HG03442 (cell line): ENCODE results near the gene GMPR2.

Experiments
- ATAC-seq: cut with Tn5 transposase; IDR thresholded peaks from one replicate; pipeline ENCODE4 v1.9.1; 2021; ENCODE audit warnings: mild to moderate bottlenecking, moderate library complexity; ENCODE audit not compliant: unreplicated experiment

The GMPR2 gene

GRCh38 chr14:24232645-24233537, at the start of gene GMPR2:
TSS of gene GMPR2 (plus strand) at chr14:24232929. CDS start at chr14:24233254, 325 bp downstream.
- peak; percentile 43 for ATAC-seq

- ATAC-seq, result no peak
These were observed 49.7 kb upstream of the GMPR2 start for GRCh38 chr14:24183014-24183481.

- ATAC-seq, result no peak
These were observed 48.4 kb upstream of the GMPR2 start for GRCh38 chr14:24184104-24184970.

GRCh38 chr14:24185026-24185425, 47.7 kb upstream of the GMPR2 start:
- no peak for ATAC-seq

GRCh38 chr14:24185741-24186140, 47.0 kb upstream of the GMPR2 start:
- no peak for ATAC-seq

- ATAC-seq, result no peak
These were observed 45.7 kb upstream of the GMPR2 start for GRCh38 chr14:24186831-24187538.

GRCh38 chr14:24187539-24187915, 45.2 kb upstream of the GMPR2 start:
- no peak for ATAC-seq

GRCh38 chr14:24188251-24189058, 44.3 kb upstream of the GMPR2 start, which contains the start of gene IPO4:
TSS of gene IPO4 (minus strand) at chr14:24188816. CDS start at chr14:24188787, 29 bp downstream.
- ATAC-seq, result peak; percentile 94

- ATAC-seq, result no peak
These were observed 43.7 kb upstream of the GMPR2 start for GRCh38 chr14:24189059-24189375.

- no peak for ATAC-seq
These were observed 43.3 kb upstream of the GMPR2 start for GRCh38 chr14:24189460-24189859.

GRCh38 chr14:24190416-24190815, 42.3 kb upstream of the GMPR2 start:
- ATAC-seq, result no peak

GRCh38 chr14:24192933-24193332, 39.8 kb upstream of the GMPR2 start:
- ATAC-seq, result no peak

- ATAC-seq, result no peak
These were observed 38.4 kb upstream of the GMPR2 start for GRCh38 chr14:24194186-24194872.

GRCh38 chr14:24194873-24195185, 37.9 kb upstream of the GMPR2 start:
- no peak for ATAC-seq

- peak; percentile 86 for ATAC-seq
These were observed 37.3 kb upstream of the GMPR2 start, which contains the start of gene TM9SF1 for GRCh38 chr14:24195186-24196070. TSS of gene TM9SF1 (minus strand) at chr14:24195441. CDS start at chr14:24195019, 422 bp downstream.

GRCh38 chr14:24196071-24197055, 36.4 kb upstream of the GMPR2 start:
- peak; percentile 20 for ATAC-seq

- ATAC-seq, result no peak
These were observed 35.7 kb upstream of the GMPR2 start for GRCh38 chr14:24197056-24197450.
